Thyroid gland (tissue), 4 donors: ENCODE results near the gene COP1. TPM values are rescaled to one million over a fixed set of nuclear protein-coding genes. Genes with fewer than 3 reads are reported as not detected.

ENCODE experiments used
- DNase-seq, 2 donors: peaks; one replicate each; pipeline ENCODE4 v3.0.0-alpha.2; 2019
- H3K27ac ChIP-seq, 3 donors: fragments of 200-600 bp; sonication (generic); 1 replicate in 2 of 3; 2 replicates in 1 of 3; pipeline ENCODE4 v1.5.1; 2016 to 2019; ENCODE audit warnings: mild to moderate bottlenecking in 1 of 3, moderate library complexity in 1 of 3
- H3K27me3 ChIP-seq: fragments of 200-600 bp; sonication (generic); one replicate; pipeline ENCODE4 v1.5.1; 2019
- H3K36me3 ChIP-seq, 2 donors: fragments of 200-600 bp; sonication (generic); one replicate each; pipeline ENCODE4 v1.5.1; 2016 to 2019
- H3K4me1 ChIP-seq, 2 donors: fragments of 200-600 bp; sonication (generic); one replicate each; pipeline ENCODE4 v1.5.1; 2017 to 2019
- H3K4me3 ChIP-seq, 3 donors: fragments of 200-600 bp; sonication (generic); replicated peaks in 1 of 3; 1 replicate in 2 of 3; 2 replicates in 1 of 3; pipeline ENCODE4 v1.5.1; 2016; ENCODE audit warnings: mild to moderate bottlenecking in 1 of 3
- H3K9me3 ChIP-seq: fragments of 200-600 bp; sonication (generic); one replicate; pipeline ENCODE4 v1.5.1; 2017
- CTCF ChIP-seq, 6 experiments: fragments of 200-600 bp in 3 of 6; fragments of 450-650 bp in 3 of 6; sonication (generic) in 3 of 6; IDR thresholded peaks; one replicate each; pipeline ENCODE4 v1.5.1; 2016 to 2019; ENCODE audit warnings: antibody characterized with exemption in 6 of 6, mild to moderate bottlenecking in 2 of 6, inconsistent platforms in 1 of 6, moderate library complexity in 1 of 6
- POLR2A ChIP-seq, 2 donors: fragments of 450-650 bp; IDR thresholded peaks; one replicate each; pipeline ENCODE4 v1.6.1; 2017; ENCODE audit warnings: antibody characterized with exemption in 2 of 2, mild to moderate bottlenecking in 2 of 2, moderate library complexity in 1 of 2
- WGBS, 2 donors: methylation state at CpG; one replicate each; pipeline ENCODE4 v1.1.5; 2017; 5-methylcytosine and 5-hydroxymethylcytosine counted together
- intact Hi-C: fragments of 100-400 bp; cut with DNase I; formaldehyde crosslinking; loops from one replicate; pipeline ENCODE4 v1.15.1; 2023
- total RNA-seq, 4 donors: library from RNA; depleted of rRNA; stranded (reverse); fragments of >200 nt; gene quantifications; one replicate each; pipeline ENCODE4 v1.2.3, GENCODE V29; 2016

The COP1 gene
- total RNA-seq, 4 donors from 2014 or later: 67.8 to 116 (median 78.5) TPM

GRCh38 chr1:175933801-175934200 lies 273.3 kb downstream of the COP1 start:
- no peak for TF ChIP-seq POLR2A (IDR thresholded peaks at IDR 0.05)
- no peak for TF ChIP-seq CTCF (IDR thresholded peaks at IDR 0.05)
- no peaks in the 10 kb centered on the region for H3K9me3 ChIP-seq
- 79 to 85% methylated on average over 3 of the region's 3 CpGs for WGBS, 2 donors

DNA sequence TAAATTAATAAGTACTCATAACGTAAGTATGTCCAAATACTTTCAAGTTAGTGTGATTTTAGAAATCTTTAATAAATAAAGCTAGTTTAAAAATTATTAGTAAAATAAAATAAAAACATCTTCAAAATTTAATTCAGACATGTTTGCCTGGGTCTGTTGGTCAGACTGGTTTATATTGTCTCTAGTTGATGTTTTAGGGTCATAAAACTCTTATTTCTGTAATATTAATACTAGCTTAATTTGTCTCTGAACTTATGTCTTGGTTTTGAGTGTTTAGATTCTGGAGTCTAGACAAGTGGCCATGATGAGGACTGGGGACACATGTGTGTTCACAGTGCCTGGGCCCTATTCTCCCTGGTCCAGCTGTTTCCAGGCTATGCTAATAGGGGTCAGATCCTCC lies 279.1 kb downstream of the COP1 start:
- Histone ChIP-seq H3K27me3 (no peaks in the 10 kb centered on the region), H3K4me1 (no peaks in the 10 kb centered on the region), H3K9me3 (no peaks in the 10 kb centered on the region), H3K36me3 (no peaks in the 10 kb centered on the region), H3K4me3 (no peak overlapping the region), H3K27ac (no peak overlapping the region)
- DNase-seq: no peak
- TF ChIP-seq CTCF (IDR thresholded peaks at IDR 0.05): no peak
- TF ChIP-seq POLR2A (IDR thresholded peaks at IDR 0.05): no peak
- intact Hi-C loops: no loop called here
- WGBS, 2 donors: 98 to 100% methylated on average over 1 of the region's 1 CpG

More at GRCh38 chr1:175933801-175934200, 273.3 kb downstream of the COP1 start:
- no peak for DNase-seq
- intact Hi-C loops: no loop called here
- Histone ChIP-seq H3K27ac (no peak overlapping the region), H3K4me1 (no peaks in the 10 kb centered on the region), H3K4me3 (no peak overlapping the region), H3K27me3 (no peaks in the 10 kb centered on the region), H3K36me3 (no peaks in the 10 kb centered on the region)

GRCh38 chr1:175922254-175922881 lies 284.7 kb downstream of the COP1 start:
- WGBS, 2 donors: 61 to 78% methylated on average over 3 of the region's 3 CpGs
- intact Hi-C loops: no loop called here
- TF ChIP-seq POLR2A (IDR thresholded peaks at IDR 0.05): no peak
- TF ChIP-seq CTCF (IDR thresholded peaks at IDR 0.05): no peak
- Histone ChIP-seq H3K4me3 (no peak overlapping the region), H3K27ac (no peak overlapping the region), H3K36me3 (no peaks in the 10 kb centered on the region), H3K4me1 (no peaks in the 10 kb centered on the region), H3K9me3 (no peaks in the 10 kb centered on the region), H3K27me3 (no peaks in the 10 kb centered on the region)
- DNase-seq: no peak

DNA sequence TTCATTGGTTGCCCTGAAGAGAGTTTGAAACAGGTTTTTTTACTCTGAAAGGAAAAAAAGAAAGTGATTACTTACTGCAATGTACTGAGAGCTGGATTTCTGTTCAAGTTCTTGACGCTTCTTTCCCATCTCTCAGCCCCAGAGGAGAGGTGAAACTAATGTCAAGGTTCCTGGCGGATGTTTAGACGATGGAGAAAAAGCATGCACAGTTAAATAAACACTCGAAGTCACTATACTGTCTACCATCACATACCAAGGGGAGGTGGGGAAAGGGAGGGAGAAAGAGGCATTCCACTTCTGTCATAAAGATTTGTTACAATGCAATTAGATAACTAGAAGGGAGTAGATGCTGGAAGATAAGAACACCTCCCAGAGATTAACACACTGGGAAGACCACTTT lies 286.7 kb downstream of the COP1 start:
- 60 to 63% methylated on average over 4 of the region's 4 CpGs for WGBS, 2 donors
- intact Hi-C loops: no loop called here
- no peak overlapping the region for H3K4me3 ChIP-seq

More for the DNA sequence above, 286.7 kb downstream of the COP1 start:
- H3K4me1 ChIP-seq: no peaks in the 10 kb centered on the region
- no peak for DNase-seq
- H3K27me3 ChIP-seq: no peaks in the 10 kb centered on the region
- no peak overlapping the region for H3K27ac ChIP-seq
- H3K36me3 ChIP-seq: no peaks in the 10 kb centered on the region
- TF ChIP-seq POLR2A (IDR thresholded peaks at IDR 0.05): no peak
- TF ChIP-seq CTCF (IDR thresholded peaks at IDR 0.05): no peak
- H3K9me3 ChIP-seq: no peaks in the 10 kb centered on the region
